ENCODE results near the gene BMAL1. TPM values are rescaled to one million over a fixed set of nuclear protein-coding genes. Genes with fewer than 3 reads are reported as not detected.
A peak's percentile ranks its signal among the peaks of the same experiment; 100 is the strongest.

BMAL1 gene
- polyA plus RNA-seq, 1 donor (not counting 4 experiments of a cell fraction or from before 2014, with no cell fraction given) = 27.5 TPM

- H4K20me1 ChIP-seq (ENCODE audit: control insufficient read depth, extremely low read depth, insufficient read depth, low read length) = no peaks in the 10 kb centered on the region
- DNase-seq (ENCODE audit: low read depth, low spot score) = no peak
- no peaks in the 10 kb centered on the region for H3K27me3 ChIP-seq (ENCODE audit: control insufficient read depth, extremely low read depth, insufficient read depth, low read length)
- H3K36me3 ChIP-seq (ENCODE audit: control insufficient read depth in 2 of 2, extremely low read depth in 1 of 2, insufficient read depth in 2 of 2, low read length in 2 of 2) = peaks cover 11 to 17% of the 10 kb centered on the region in 2 experiments
- H3K4me3 ChIP-seq (ENCODE audit: control insufficient read depth in 2 of 3, extremely low read depth in 1 of 3, insufficient read depth in 2 of 3, low read depth in 1 of 3, low read length in 3 of 3) = no peak overlapping the region
- no peaks in the 10 kb centered on the region for H3K9me3 ChIP-seq (ENCODE audit: control insufficient read depth, low read depth, low read length)
- H3K79me2 ChIP-seq (ENCODE audit: control insufficient read depth, insufficient read depth, low read length) = no peaks in the 10 kb centered on the region
- H3K27ac ChIP-seq (ENCODE audit: control insufficient read depth, insufficient read depth, low read length) = no peak overlapping the region
- dilution Hi-C loops (cut with MboI; ENCODE audit: extremely low pct_ligation_motif_present, low sequenced_read_pairs) = no loop called here
- FAIRE-seq = no peak
- H3K9me1 ChIP-seq (ENCODE audit: control insufficient read depth, extremely low read depth, insufficient read depth, low read length) = no peaks in the 10 kb centered on the region
- TF ChIP-seq CTCF (optimal IDR thresholded peaks at IDR 0.05 in 1 of 3, IDR thresholded peaks at IDR 0.05 in 1 of 3, conservative IDR thresholded peaks at IDR 0.05 in 1 of 3; ENCODE audit: extremely low read depth in 1 of 3, insufficient read depth in 2 of 3, low read length in 3 of 3) = no peak
- TF ChIP-seq EZH2 (IDR thresholded peaks at IDR 0.05; ENCODE audit: low read length) = no peak
- H3K4me1 ChIP-seq (ENCODE audit: control insufficient read depth, extremely low read depth, insufficient read depth, low read length) = no peaks in the 10 kb centered on the region
- H2AFZ ChIP-seq (ENCODE audit: control insufficient read depth, low read length) = no peak overlapping the region
- H3K9ac ChIP-seq (ENCODE audit: control insufficient read depth, extremely low read depth, insufficient read depth, low read length) = no peak overlapping the region
- H3K4me2 ChIP-seq (ENCODE audit: control insufficient read depth, extremely low read depth, insufficient read depth, low read depth, low read length) = no peak overlapping the region
Observed at GRCh38 chr11:13405220-13405619, 127.6 kb downstream of the BMAL1 start.

GRCh38 chr11:13415201-13415600 is 137.6 kb downstream of the BMAL1 start:
- H3K4me3 ChIP-seq (ENCODE audit: control insufficient read depth in 2 of 3, extremely low read depth in 1 of 3, insufficient read depth in 2 of 3, low read depth in 1 of 3, low read length in 3 of 3) = no peak overlapping the region
- peaks cover 9 to 25% of the 10 kb centered on the region in 2 experiments for H3K36me3 ChIP-seq (ENCODE audit: control insufficient read depth in 2 of 2, extremely low read depth in 1 of 2, insufficient read depth in 2 of 2, low read length in 2 of 2)
- no peaks in the 10 kb centered on the region for H4K20me1 ChIP-seq (ENCODE audit: control insufficient read depth, extremely low read depth, insufficient read depth, low read length)
- no peaks in the 10 kb centered on the region for H3K9me3 ChIP-seq (ENCODE audit: control insufficient read depth, low read depth, low read length)
- H3K9ac ChIP-seq (ENCODE audit: control insufficient read depth, extremely low read depth, insufficient read depth, low read length) = no peak overlapping the region
- no peak overlapping the region for H3K4me2 ChIP-seq (ENCODE audit: control insufficient read depth, extremely low read depth, insufficient read depth, low read depth, low read length)
- no peaks in the 10 kb centered on the region for H3K4me1 ChIP-seq (ENCODE audit: control insufficient read depth, extremely low read depth, insufficient read depth, low read length)
- DNase-seq (ENCODE audit: low read depth, low spot score) = peak; percentile 4
- H2AFZ ChIP-seq (ENCODE audit: control insufficient read depth, low read length) = no peak overlapping the region
- no peak for TF ChIP-seq CTCF (optimal IDR thresholded peaks at IDR 0.05 in 1 of 3, IDR thresholded peaks at IDR 0.05 in 1 of 3, conservative IDR thresholded peaks at IDR 0.05 in 1 of 3; ENCODE audit: extremely low read depth in 1 of 3, insufficient read depth in 2 of 3, low read length in 3 of 3)
- TF ChIP-seq EZH2 (IDR thresholded peaks at IDR 0.05; ENCODE audit: low read length) = no peak
- no peaks in the 10 kb centered on the region for H3K79me2 ChIP-seq (ENCODE audit: control insufficient read depth, insufficient read depth, low read length)
- no peaks in the 10 kb centered on the region for H3K9me1 ChIP-seq (ENCODE audit: control insufficient read depth, extremely low read depth, insufficient read depth, low read length)
- dilution Hi-C loops (cut with MboI; ENCODE audit: extremely low pct_ligation_motif_present, low sequenced_read_pairs) = no loop called here
- H3K27me3 ChIP-seq (ENCODE audit: control insufficient read depth, extremely low read depth, insufficient read depth, low read length) = no peaks in the 10 kb centered on the region
- no peak for FAIRE-seq
- peak overlapping the region; percentile 8 for H3K27ac ChIP-seq (ENCODE audit: control insufficient read depth, insufficient read depth, low read length)

Measured in keratinocyte (primary cell).